Mesenchymal stem cell (in vitro differentiated cells and primary cell): ENCODE measurements around the gene NFATC3.

Experiments used
- DNase-seq: peaks from one replicate; pipeline ENCODE4 v3.0.0-alpha.2; 2013
- H2AFZ ChIP-seq: one replicate; pipeline ENCODE4 v1.6.1; 2013; ENCODE audit warnings: low read depth, mild to moderate bottlenecking, control low read depth, inconsistent platforms, low read length, moderate library complexity
- H2AK5ac ChIP-seq: 2 replicates; pipeline ENCODE4 v1.6.1; 2013; ENCODE audit warnings: low read length, moderate library complexity, mild to moderate bottlenecking, inconsistent platforms; ENCODE audit not compliant: severe bottlenecking
- H2BK120ac ChIP-seq: one replicate; pipeline ENCODE4 v1.6.1; 2013; ENCODE audit warnings: low read depth, mild to moderate bottlenecking, inconsistent platforms, low read length, moderate library complexity
- H2BK12ac ChIP-seq, 2 experiments: one replicate each; pipeline ENCODE4 v1.6.1; 2013; ENCODE audit warnings: inconsistent platforms in 2 of 2, low read length in 2 of 2, mild to moderate bottlenecking in 2 of 2, moderate library complexity in 2 of 2, control low read depth in 1 of 2
- H2BK15ac ChIP-seq: one replicate; pipeline ENCODE4 v1.6.1; 2013; ENCODE audit warnings: mild to moderate bottlenecking, low read depth, inconsistent platforms; ENCODE audit not compliant: poor library complexity, severe bottlenecking
- H2BK5ac ChIP-seq: 2 replicates; pipeline ENCODE4 v1.6.1; 2013; ENCODE audit warnings: low read depth, mild to moderate bottlenecking, low read length, control low read depth, inconsistent platforms; ENCODE audit not compliant: poor library complexity, severe bottlenecking
- H3K14ac ChIP-seq, 2 experiments: one replicate each; pipeline ENCODE4 v1.6.1; 2013; ENCODE audit warnings: inconsistent platforms in 2 of 2, low read length in 2 of 2, control low read depth in 1 of 2, mild to moderate bottlenecking in 1 of 2, moderate library complexity in 1 of 2
- H3K18ac ChIP-seq, 2 experiments: one replicate each; pipeline ENCODE4 v1.6.1; 2013; ENCODE audit warnings: inconsistent platforms in 2 of 2, low read length in 2 of 2, control low read depth in 1 of 2, low read depth in 1 of 2, mild to moderate bottlenecking in 1 of 2
- H3K23ac ChIP-seq, 2 experiments: one replicate each; pipeline ENCODE4 v1.6.1; 2013; ENCODE audit warnings: inconsistent platforms in 2 of 2, low read length in 2 of 2, mild to moderate bottlenecking in 2 of 2, moderate library complexity in 2 of 2, control low read depth in 1 of 2
- H3K27ac ChIP-seq: 2 replicates; pipeline ENCODE4 v1.5.1; 2013; ENCODE audit warnings: mild to moderate bottlenecking, moderate library complexity, low read length, control low read depth, inconsistent platforms; ENCODE audit not compliant: poor library complexity, severe bottlenecking
- H3K27me3 ChIP-seq, 2 experiments: 2 replicates each; pipeline versions ENCODE4 v1.6.1 to v1.7.0; 2013; ENCODE audit warnings: low read length in 2 of 2, mild to moderate bottlenecking in 2 of 2, moderate library complexity in 2 of 2, control low read depth in 1 of 2, inconsistent platforms in 1 of 2; ENCODE audit not compliant: control insufficient read depth in 1 of 2, insufficient read depth in 1 of 2
- H3K36me3 ChIP-seq, 2 experiments: 2 replicates each; pipeline versions ENCODE4 v1.6.1 to v1.7.0; 2013; ENCODE audit warnings: low read length in 2 of 2, control low read depth in 1 of 2, inconsistent platforms in 1 of 2, low read depth in 1 of 2, mild to moderate bottlenecking in 1 of 2; ENCODE audit not compliant: insufficient read depth in 2 of 2, control insufficient read depth in 1 of 2
- H3K4ac ChIP-seq, 2 experiments: one replicate each; pipeline ENCODE4 v1.6.1; 2013; ENCODE audit warnings: inconsistent platforms in 2 of 2, low read length in 2 of 2, mild to moderate bottlenecking in 2 of 2, moderate library complexity in 2 of 2, control low read depth in 1 of 2, low read depth in 1 of 2
- H3K4me1 ChIP-seq: 2 replicates; pipeline ENCODE4 v1.6.1; 2013; ENCODE audit warnings: low read depth, low read length, control low read depth; ENCODE audit not compliant: control insufficient read depth, insufficient read depth
- H3K4me2 ChIP-seq: 2 replicates; pipeline ENCODE4 v1.6.1; 2013; ENCODE audit warnings: low read length, mild to moderate bottlenecking, inconsistent platforms; ENCODE audit not compliant: poor library complexity, severe bottlenecking
- H3K4me3 ChIP-seq, 2 experiments: 2 replicates each; pipeline versions ENCODE4 v1.5.1 to v1.7.0; 2013; ENCODE audit warnings: low read length in 2 of 2, mild to moderate bottlenecking in 2 of 2, control low read depth in 1 of 2, low read depth in 1 of 2; ENCODE audit not compliant: insufficient read depth in 1 of 2
- H3K79me1 ChIP-seq: replicated peaks from 2 replicates; pipeline ENCODE4 v1.6.1; 2013; ENCODE audit warnings: mild to moderate bottlenecking, control low read depth, low read length, inconsistent platforms; ENCODE audit not compliant: poor library complexity, severe bottlenecking
- H3K9ac ChIP-seq: 2 replicates; pipeline ENCODE4 v1.7.0; 2013; ENCODE audit warnings: mild to moderate bottlenecking, low read length, moderate library complexity
- H3K9me3 ChIP-seq: 2 replicates; pipeline ENCODE4 v1.7.0; 2013; ENCODE audit warnings: mild to moderate bottlenecking, low read length; ENCODE audit not compliant: control insufficient read depth
- H4K8ac ChIP-seq: one replicate; pipeline ENCODE4 v1.6.1; 2013; ENCODE audit warnings: inconsistent platforms, mild to moderate bottlenecking, low read length, moderate library complexity
- H4K91ac ChIP-seq: one replicate; pipeline ENCODE4 v1.6.1; 2013; ENCODE audit warnings: mild to moderate bottlenecking, low read length, inconsistent platforms
- WGBS: methylation state at CpG from one replicate; pipeline ENCODE4 v1.1.7; 2013; ENCODE audit warnings: mixed read lengths; 5-methylcytosine and 5-hydroxymethylcytosine counted together

Gene NFATC3

GRCh38 chr16:68247932-68248331, 162.8 kb downstream of the NFATC3 start:
- Histone ChIP-seq H3K9ac (no peak overlapping the region), H3K79me1 (peaks cover 39% of the 10 kb centered on the region), H3K18ac (no peak overlapping the region), H3K4me2 (no peak overlapping the region), H2AK5ac (no peak overlapping the region), H2BK12ac (no peak overlapping the region), H3K27ac (no peak overlapping the region), H3K9me3 (no peaks in the 10 kb centered on the region), H3K4me3 (no peak overlapping the region), H3K4ac (no peak overlapping the region), H2BK15ac (no peak overlapping the region), H4K8ac (no peak overlapping the region), H3K14ac (no peak overlapping the region), H3K4me1 (peaks cover 27% of the 10 kb centered on the region), H3K23ac (no peak overlapping the region), H4K91ac (no peak overlapping the region), H3K36me3 (peaks cover 35% of the 10 kb centered on the region in 2 experiments), H2BK120ac (no peak overlapping the region), H2AFZ (no peak overlapping the region), H2BK5ac (no peak overlapping the region), H3K27me3 (no peaks in the 10 kb centered on the region)
- WGBS, result 97% methylated on average over 3 of the region's 4 CpGs
- DNase-seq, result no peak

GRCh38 chr16:68249371-68249770, 164.2 kb downstream of the NFATC3 start:
- Histone ChIP-seq H3K4ac (no peak overlapping the region), H2BK120ac (no peak overlapping the region), H2BK15ac (no peak overlapping the region), H4K91ac (no peak overlapping the region), H3K36me3 (peaks cover 46 to 47% of the 10 kb centered on the region in 2 experiments), H2AK5ac (no peak overlapping the region), H3K14ac (no peak overlapping the region), H4K8ac (no peak overlapping the region), H2BK5ac (no peak overlapping the region), H3K79me1 (peaks cover 39% of the 10 kb centered on the region), H2AFZ (no peak overlapping the region), H3K23ac (no peak overlapping the region), H3K4me1 (peaks cover 24% of the 10 kb centered on the region), H2BK12ac (no peak overlapping the region), H3K9ac (no peak overlapping the region), H3K4me3 (no peak overlapping the region), H3K27me3 (no peaks in the 10 kb centered on the region), H3K4me2 (no peak overlapping the region), H3K27ac (no peak overlapping the region), H3K9me3 (no peaks in the 10 kb centered on the region), H3K18ac (no peak overlapping the region)
- DNase-seq, result no peak
- 96% methylated on average over 4 of the region's 4 CpGs for WGBS

GRCh38 chr16:68250951-68251350, 165.8 kb downstream of the NFATC3 start:
- no peak for DNase-seq
- no peak overlapping the region for H3K4me2 ChIP-seq
- H2BK15ac ChIP-seq, result no peak overlapping the region
- no peak overlapping the region for H3K27ac ChIP-seq
- H3K18ac ChIP-seq, result no peak overlapping the region
- H3K79me1 ChIP-seq, result peaks cover 42% of the 10 kb centered on the region
- no peak overlapping the region for H4K91ac ChIP-seq
- no peak overlapping the region for H2AFZ ChIP-seq
- no peak overlapping the region for H3K14ac ChIP-seq
- H3K36me3 ChIP-seq, result peaks cover 62% of the 10 kb centered on the region in 2 experiments
- H2BK12ac ChIP-seq, result no peak overlapping the region
- H3K4me3 ChIP-seq, result no peak overlapping the region
- H2AK5ac ChIP-seq, result no peak overlapping the region
- no peak overlapping the region for H3K4ac ChIP-seq
- H3K27me3 ChIP-seq, result no peaks in the 10 kb centered on the region
- H2BK5ac ChIP-seq, result no peak overlapping the region
- peaks cover 15% of the 10 kb centered on the region for H3K4me1 ChIP-seq
- no peak overlapping the region for H3K23ac ChIP-seq
- WGBS, result 98% methylated on average over 6 of the region's 6 CpGs
- H3K9me3 ChIP-seq, result no peaks in the 10 kb centered on the region
- no peak overlapping the region for H2BK120ac ChIP-seq
- H4K8ac ChIP-seq, result no peak overlapping the region
- no peak overlapping the region for H3K9ac ChIP-seq

GRCh38 chr16:68251832-68252231, 166.7 kb downstream of the NFATC3 start:
- Histone ChIP-seq H3K27me3 (no peaks in the 10 kb centered on the region), H3K4ac (no peak overlapping the region), H3K4me3 (no peak overlapping the region), H3K27ac (no peak overlapping the region), H2BK120ac (no peak overlapping the region), H3K4me2 (no peak overlapping the region), H3K18ac (no peak overlapping the region), H3K9ac (no peak overlapping the region), H2AK5ac (no peak overlapping the region), H2BK12ac (no peak overlapping the region), H3K9me3 (no peaks in the 10 kb centered on the region), H2BK5ac (no peak overlapping the region), H3K36me3 (peaks cover 64 to 66% of the 10 kb centered on the region in 2 experiments), H3K14ac (no peak overlapping the region), H3K79me1 (peaks cover 34% of the 10 kb centered on the region), H4K91ac (no peak overlapping the region), H4K8ac (no peak overlapping the region), H3K4me1 (peaks cover 7% of the 10 kb centered on the region), H2BK15ac (no peak overlapping the region), H3K23ac (no peak overlapping the region), H2AFZ (no peak overlapping the region)
- WGBS, result 95% methylated on average over 5 of the region's 5 CpGs
- no peak for DNase-seq
